Mesenteric fat pad (tissue), 1 donor: ENCODE measurements around the gene ARHGEF25. TPM values are rescaled to one million over a fixed set of nuclear protein-coding genes. Genes with fewer than 3 reads are reported as not detected.

Source experiments
- DNase-seq: peaks from one replicate; pipeline ENCODE4 v3.0.0-alpha.2; 2020; ENCODE audit warnings: low spot score
- long read RNA-seq: library from polyadenylated mRNA; unstranded; transcript quantifications from one replicate; pipeline ENCODE4 v2.0.0, GENCODE V29; 2020
- total RNA-seq: library from RNA; stranded (reverse); fragmentation: NEBNext Ultra II Directional; extraction: Animal tissue kit (Norgen Biotek cat#: 25700); gene quantifications from one replicate; pipeline ENCODE4 v1.2.1, GENCODE V29; 2021
- donor health status: DM: yes; HTN: yes; CAD: no.

ARHGEF25 gene
- total RNA-seq, result 12.8 TPM
- long read RNA-seq, partial matches to known transcripts, result 1 of 2 reads
- long read RNA-seq, other reads (novel, unspliced or antisense), result 1 of 2 reads

- peak; percentile 90 for DNase-seq
Observed at GRCh38 chr12:57611108-57611826, at the start of gene ARHGEF25. Gene ARHGEF25, plus strand, starts transcription at chr12:57611435. Its CDS starts 460 bp downstream, at chr12:57611895.

GRCh38 chr12:57563358-57563757 lies 47.9 kb upstream of the ARHGEF25 start:
- DNase-seq, result no peak

- DNase-seq, result no peak
Observed at GRCh38 chr12:57564178-57564740, 47.0 kb upstream of the ARHGEF25 start.

- DNase-seq, result peak; percentile 79
Observed at GRCh38 chr12:57568838-57569237, 42.4 kb upstream of the ARHGEF25 start.

- DNase-seq, result peak; percentile 82
Observed at GRCh38 chr12:57569858-57570257, 41.4 kb upstream of the ARHGEF25 start.

DNA sequence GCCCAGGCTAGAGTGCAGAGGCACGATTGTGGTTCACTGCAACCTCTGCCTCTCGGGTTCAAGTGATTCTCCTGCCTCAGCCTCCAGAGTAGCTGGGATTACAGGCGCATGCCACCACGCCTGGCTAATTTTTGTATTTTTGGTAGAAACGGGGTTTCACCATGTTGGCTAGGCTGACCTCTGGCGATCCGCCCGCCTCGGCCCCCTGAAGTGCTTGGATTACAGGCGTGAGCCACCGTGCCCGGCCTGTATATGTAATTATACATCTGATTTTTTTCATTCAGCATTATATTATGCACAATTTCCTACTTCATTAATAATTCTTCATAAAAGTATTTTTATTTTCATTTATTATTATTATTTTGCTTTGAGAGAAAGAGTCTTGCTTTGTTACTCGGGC lies 40.8 kb upstream of the ARHGEF25 start:
- peak; percentile 87 for DNase-seq

DNA sequence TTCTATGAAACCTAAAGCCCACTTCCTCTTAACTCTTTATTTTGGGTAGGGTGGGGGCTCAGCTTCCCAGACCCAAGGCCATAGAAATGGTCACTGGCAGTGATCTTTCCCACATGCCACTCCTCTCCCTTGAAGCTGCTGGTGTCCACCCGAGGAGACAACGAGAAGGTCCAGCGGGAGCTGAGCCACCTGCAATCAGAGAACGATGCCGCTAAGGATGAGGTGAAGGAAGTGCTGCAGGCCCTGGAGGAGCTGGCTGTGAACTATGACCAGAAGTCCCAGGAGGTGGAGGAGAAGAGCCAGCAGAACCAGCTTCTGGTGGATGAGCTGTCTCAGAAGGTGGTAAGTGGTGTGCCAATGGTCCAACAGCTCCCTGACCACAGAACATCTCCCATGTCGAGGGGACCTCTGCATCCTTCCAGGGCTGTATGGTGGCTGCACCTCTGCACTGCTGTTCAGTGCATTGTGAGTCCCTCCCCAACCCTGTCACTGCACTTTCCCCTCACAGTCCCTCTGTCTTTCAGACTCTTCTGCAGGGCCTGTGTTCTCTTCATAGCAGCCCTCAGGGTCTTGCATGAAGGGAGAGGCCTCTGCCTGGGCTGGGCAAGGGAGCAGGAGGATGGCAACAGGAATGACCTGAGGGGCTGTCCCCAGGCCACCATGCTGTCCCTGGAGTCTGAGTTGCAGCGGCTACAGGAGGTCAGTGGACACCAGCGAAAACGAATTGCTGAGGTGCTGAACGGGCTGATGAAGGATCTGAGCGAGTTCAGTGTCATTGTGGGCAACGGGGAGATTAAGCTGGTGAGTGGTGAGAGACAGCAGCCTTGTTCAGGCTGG lies 39.1 kb upstream of the ARHGEF25 start:
- peak; percentile 81 for DNase-seq

DNA sequence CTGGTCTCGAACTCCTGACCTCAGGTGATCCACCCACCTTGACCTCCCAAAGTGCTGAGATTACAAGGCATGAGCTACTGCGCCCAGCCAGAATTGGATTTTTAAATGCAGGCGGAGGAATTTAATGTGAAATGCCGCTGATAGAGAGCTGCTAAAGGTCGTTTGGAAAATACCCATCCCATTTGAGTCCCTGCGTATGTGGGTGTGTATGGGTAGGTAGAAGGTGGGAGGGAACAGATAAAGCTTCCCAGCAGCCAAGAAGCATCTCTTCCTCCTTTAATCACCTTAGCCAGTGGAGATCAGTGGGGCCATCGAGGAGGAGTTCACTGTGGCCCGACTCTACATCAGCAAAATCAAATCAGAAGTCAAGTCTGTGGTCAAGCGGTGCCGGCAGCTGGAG lies 36.4 kb upstream of the ARHGEF25 start:
- peak; percentile 60 for DNase-seq

DNA sequence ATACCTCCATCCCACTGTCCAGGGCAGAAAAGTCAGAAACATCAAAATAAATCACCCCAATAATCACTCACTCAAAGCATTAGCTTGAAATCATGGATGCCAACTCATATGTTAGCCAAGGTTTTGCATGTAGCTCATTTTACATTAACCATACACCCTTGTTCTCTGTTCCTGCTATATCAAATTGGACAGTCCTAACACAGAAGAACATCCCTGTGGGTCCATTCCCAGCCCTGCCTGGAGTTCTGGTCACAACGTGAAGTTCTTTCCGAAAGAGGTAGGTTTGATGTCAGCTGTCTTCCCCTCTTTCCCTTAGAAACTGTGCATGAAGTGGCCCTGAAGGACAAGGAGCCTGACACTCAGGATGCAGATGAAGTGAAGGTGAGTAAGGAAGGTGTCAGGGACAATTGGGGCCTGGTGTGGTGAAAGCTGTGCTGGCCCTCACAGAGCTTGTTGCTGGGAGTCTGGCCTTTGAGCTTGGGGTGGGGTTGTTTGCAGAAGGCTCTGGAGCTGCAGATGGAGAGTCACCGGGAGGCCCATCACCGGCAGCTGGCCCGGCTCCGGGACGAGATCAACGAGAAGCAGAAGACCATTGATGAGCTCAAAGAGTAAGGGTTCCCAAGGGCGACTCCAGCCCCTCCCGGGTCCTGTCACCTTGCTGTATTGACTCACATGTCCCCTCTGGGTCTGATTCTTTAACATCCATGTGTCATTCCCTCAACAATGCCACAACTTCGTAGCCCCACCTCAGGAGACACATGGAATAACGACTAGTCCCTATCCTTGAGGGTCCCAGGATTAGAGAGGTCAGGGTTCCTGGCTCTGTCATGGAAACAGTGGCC lies 35.2 kb upstream of the ARHGEF25 start:
- DNase-seq, result peak; percentile 80

DNA sequence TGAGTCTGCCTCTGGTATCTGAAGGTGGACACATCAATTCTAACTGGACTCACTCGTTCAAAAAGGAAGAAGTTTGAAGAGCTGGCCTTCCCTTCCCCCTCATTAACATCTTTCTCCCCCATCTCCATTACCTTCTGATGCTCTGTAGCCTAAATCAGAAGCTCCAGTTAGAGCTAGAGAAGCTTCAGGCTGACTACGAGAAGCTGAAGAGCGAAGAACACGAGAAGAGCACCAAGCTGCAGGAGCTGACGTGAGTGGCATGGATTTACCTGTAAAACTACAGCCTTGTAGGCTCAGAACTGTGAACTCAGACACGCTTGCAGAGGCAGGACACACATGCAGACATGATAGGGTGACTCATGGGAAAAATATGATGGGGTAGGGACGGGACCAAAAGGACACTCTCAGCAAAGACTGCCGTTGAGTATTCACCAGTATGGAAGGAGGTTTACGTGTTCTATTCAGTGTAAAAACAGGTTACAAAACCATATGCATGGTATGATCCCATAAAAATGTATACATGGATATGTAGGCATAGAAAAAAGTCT lies 34.5 kb upstream of the ARHGEF25 start:
- peak; percentile 16 for DNase-seq

DNA sequence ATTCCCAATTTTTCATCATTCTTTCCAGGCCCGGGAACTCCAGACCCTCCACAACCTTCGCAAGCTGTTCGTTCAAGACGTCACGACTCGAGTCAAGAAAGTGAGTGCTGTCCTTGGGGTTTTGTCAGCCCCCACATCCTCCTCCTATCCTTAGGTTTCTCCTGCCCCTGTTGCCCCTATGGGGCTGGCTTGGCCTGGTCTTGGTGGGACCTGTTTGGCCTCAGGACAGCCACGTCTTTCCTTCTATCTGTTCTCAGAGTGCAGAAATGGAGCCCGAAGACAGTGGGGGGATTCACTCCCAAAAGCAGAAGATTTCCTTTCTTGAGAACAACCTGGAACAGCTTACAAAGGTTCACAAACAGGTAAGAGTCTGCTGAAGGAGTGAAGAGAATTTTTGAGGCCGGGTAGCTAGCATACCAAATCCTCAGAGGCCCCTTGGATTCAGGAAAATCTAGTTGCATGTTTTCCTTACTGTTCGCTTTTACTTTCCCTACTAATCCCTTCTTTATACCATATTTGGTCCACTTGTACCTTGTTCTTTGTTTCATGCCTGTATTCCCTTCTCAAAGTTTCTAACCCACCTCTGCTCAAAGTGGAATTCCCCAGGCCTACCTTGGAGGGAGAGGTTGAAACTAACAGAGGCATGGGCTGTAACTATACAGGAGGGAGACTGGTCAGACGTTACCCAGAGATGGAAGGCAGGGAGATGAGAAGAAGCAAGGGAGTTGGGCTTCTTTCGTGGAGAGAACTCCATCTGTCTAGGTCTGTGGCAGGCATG lies 33.1 kb upstream of the ARHGEF25 start:
- peak; percentile 57 for DNase-seq

GRCh38 chr12:57579011-57579410 lies 32.2 kb upstream of the ARHGEF25 start:
- peak; percentile 28 for DNase-seq

GRCh38 chr12:57579677-57580465 lies 31.4 kb upstream of the ARHGEF25 start:
- DNase-seq, result peak; percentile 22

DNA sequence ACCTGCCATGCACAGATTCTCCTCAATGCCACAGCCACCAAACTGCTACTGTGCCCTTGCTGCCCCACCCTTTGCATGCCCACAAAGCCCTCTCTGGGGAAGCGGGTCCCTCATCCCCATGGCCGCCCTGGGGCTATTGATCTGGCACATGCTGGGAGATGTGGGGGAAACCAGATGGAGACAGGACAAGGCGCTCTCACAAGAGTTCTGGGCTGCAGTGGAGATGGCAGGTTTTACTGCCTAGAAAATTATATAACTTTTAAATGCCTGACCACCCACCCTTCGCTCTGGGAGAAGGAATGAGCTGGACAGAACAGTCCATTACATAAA lies 30.8 kb upstream of the ARHGEF25 start:
- DNase-seq, result peak; percentile 78

- no peak for DNase-seq
Observed at GRCh38 chr12:57581802-57582201, 29.4 kb upstream of the ARHGEF25 start.

DNA sequence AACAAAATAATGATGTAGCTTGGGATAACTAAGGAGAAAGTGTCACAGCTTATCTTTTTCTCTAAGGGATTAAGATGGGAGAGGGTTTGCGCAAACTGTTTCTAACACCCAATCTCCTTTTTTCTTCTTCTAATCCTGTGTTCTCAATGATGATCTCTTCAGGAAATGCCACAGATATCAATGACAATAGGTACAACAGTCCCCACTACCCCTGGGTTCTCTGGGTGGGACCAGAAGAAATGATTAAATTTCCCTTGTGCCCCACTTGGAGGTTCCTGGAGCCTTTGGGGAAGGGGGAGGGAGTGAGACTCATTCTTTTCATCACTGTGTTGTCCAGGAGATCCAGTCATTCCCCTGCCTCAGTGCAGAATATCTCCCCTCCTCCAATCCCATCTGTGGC lies 28.8 kb upstream of the ARHGEF25 start:
- peak; percentile 28 for DNase-seq

GRCh38 chr12:57583008-57583831 lies 28.0 kb upstream of the ARHGEF25 start:
- peak; percentile 78 for DNase-seq

DNA sequence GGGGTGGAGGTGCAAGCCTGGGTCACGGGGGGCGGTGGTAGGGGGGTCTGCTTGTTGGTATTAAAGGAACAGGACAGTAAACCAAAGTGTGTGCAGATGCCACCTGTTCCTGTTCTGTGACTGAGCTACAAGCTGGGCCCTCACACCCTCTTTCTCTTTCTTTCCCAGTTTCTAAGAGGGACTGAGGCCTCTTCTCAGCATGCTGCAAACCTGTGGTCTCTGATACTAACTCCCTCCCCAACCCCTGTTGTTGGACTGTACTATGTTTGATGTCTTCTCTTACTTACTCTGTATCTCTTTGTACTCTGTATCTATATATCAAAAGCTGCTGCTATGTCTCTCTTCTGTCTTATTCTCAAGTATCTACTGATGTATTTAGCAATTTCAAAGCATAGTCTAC lies 27.2 kb upstream of the ARHGEF25 start:
- DNase-seq, result no peak
